ENCODE measurements around the gene NRIP1. TPM values are rescaled to one million over a fixed set of nuclear protein-coding genes. Genes with fewer than 3 reads are reported as not detected.
A peak's percentile ranks its signal among the peaks of the same experiment; 100 is the strongest.

NRIP1 gene, protein sequence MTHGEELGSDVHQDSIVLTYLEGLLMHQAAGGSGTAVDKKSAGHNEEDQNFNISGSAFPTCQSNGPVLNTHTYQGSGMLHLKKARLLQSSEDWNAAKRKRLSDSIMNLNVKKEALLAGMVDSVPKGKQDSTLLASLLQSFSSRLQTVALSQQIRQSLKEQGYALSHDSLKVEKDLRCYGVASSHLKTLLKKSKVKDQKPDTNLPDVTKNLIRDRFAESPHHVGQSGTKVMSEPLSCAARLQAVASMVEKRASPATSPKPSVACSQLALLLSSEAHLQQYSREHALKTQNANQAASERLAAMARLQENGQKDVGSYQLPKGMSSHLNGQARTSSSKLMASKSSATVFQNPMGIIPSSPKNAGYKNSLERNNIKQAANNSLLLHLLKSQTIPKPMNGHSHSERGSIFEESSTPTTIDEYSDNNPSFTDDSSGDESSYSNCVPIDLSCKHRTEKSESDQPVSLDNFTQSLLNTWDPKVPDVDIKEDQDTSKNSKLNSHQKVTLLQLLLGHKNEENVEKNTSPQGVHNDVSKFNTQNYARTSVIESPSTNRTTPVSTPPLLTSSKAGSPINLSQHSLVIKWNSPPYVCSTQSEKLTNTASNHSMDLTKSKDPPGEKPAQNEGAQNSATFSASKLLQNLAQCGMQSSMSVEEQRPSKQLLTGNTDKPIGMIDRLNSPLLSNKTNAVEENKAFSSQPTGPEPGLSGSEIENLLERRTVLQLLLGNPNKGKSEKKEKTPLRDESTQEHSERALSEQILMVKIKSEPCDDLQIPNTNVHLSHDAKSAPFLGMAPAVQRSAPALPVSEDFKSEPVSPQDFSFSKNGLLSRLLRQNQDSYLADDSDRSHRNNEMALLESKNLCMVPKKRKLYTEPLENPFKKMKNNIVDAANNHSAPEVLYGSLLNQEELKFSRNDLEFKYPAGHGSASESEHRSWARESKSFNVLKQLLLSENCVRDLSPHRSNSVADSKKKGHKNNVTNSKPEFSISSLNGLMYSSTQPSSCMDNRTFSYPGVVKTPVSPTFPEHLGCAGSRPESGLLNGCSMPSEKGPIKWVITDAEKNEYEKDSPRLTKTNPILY (N-terminal part only)
- 32.1 and 35.9 TPM in 2 replicates for total RNA-seq
- 47.6 TPM for total RNA-seq (2013)
- polyA plus RNA-seq, result 3.3 and 6.1 TPM in 2 replicates
- polyA minus RNA-seq, result 13.8 and 25.8 TPM in 2 replicates

DNA sequence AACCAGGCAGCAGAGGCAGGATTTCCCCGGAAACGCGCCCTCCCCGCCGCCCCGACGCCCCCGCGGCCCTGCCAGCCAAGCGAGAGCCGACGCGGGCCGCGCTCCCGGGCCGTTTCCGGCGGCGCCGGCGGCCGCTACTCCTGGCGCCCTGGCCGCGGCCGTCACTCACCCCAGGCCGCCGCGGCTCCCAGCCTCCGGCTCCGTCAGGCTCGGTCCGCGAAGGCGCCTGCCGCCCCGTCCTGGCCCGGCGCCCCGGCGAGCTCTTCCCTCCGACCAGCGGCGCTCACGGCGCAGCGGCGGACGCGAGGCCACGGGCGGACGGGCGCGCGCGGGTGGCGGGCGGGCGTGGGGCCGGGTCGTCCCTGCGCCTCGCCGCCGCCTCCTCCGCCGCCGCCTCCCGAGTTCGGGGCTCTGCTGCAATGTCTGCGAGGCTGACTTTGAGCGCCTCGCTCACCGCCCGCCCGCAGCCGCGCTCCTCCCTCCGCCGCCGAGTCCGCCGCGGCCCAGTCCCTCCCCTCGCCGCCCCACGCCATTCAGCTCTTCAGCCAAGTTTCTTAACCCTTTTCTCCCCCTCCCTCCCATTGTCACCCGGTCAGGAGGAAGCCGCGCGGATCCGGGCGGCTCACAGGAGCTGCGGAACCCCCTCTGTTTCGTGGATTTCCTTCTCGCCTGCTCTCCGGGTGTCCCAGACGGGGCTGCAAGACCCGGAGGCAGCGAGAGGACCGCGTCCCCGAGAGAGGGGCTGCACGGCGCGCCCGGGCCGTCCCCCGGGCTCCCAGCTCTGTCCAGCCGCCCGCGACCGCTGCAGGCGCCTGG lies at the start of gene NRIP1:
NRIP1 (minus strand) TSS at position 425 of the 816 bp plus-strand sequence. CDS start 96,808 bp downstream, outside the sequence.
- Mint-ChIP-seq H3K4me1 (peaks cover 51% of the 10 kb centered on the region), H3K9me3 (ENCODE audit: insufficient read depth) (no peaks in the 10 kb centered on the region), H3K27me3 (peaks cover 5% of the 10 kb centered on the region), H3K27ac (peak within 1 kb of the TSS; percentile 96), H3K4me3 (peak within 1 kb of the TSS; percentile 96)
- no peak for TF ChIP-seq EZH2 (IDR thresholded peaks at IDR 0.05; ENCODE audit: borderline replicate concordance, insufficient read depth, low read depth, low read length, poor library complexity, severe bottlenecking)
- TF ChIP-seq, protein P1, sequence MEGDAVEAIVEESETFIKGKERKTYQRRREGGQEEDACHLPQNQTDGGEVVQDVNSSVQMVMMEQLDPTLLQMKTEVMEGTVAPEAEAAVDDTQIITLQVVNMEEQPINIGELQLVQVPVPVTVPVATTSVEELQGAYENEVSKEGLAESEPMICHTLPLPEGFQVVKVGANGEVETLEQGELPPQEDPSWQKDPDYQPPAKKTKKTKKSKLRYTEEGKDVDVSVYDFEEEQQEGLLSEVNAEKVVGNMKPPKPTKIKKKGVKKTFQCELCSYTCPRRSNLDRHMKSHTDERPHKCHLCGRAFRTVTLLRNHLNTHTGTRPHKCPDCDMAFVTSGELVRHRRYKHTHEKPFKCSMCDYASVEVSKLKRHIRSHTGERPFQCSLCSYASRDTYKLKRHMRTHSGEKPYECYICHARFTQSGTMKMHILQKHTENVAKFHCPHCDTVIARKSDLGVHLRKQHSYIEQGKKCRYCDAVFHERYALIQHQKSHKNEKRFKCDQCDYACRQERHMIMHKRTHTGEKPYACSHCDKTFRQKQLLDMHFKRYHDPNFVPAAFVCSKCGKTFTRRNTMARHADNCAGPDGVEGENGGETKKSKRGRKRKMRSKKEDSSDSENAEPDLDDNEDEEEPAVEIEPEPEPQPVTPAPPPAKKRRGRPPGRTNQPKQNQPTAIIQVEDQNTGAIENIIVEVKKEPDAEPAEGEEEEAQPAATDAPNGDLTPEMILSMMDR (IDR thresholded peaks at IDR 0.05), result no peak
- ATAC-seq (ENCODE audit: low read depth) (peak; percentile 80), DNase-seq (peak; percentile 93)
- H3K36me3 ChIP-seq (replicated peaks in 1 of 2; ENCODE audit: control extremely low read depth in 1 of 2, control insufficient read depth in 1 of 2, extremely low read depth in 1 of 2, insufficient read depth in 2 of 2, low read length in 1 of 2), result no peaks in the 10 kb centered on the region
- H3K4me3 ChIP-seq (ENCODE audit: control extremely low read depth in 1 of 5, extremely low read depth in 1 of 5, insufficient read depth in 1 of 5, low read depth in 2 of 5, low read length in 4 of 5), result peak within 1 kb of the TSS; percentile 72 to 95 (median 89)
- CTCF ChIA-PET, result interaction anchor here (1.0 to 1.9 kb wide), 2 partner anchors 336 to 418 kb away, joined by 3 to 9 read pairs; no protein-coding TSS in a partner anchor
- peaks cover 9% of the 10 kb centered on the region for H4K20me1 ChIP-seq (ENCODE audit: control insufficient read depth, insufficient read depth, low read length, poor library complexity, severe bottlenecking)
- no peaks in the 10 kb centered on the region for H3K9me3 ChIP-seq (ENCODE audit: control extremely low read depth in 1 of 3, control insufficient read depth in 2 of 3, insufficient read depth in 1 of 3, low read length in 2 of 3)
- POLR2A ChIA-PET, result interaction anchor here (0.7 kb wide), 1 partner anchor 391 kb away, joined by 3 read pairs; no protein-coding TSS in a partner anchor
- H3K4me1 ChIP-seq (ENCODE audit: control insufficient read depth in 2 of 2, insufficient read depth in 2 of 2, low read length in 2 of 2), result peaks cover 32 to 43% of the 10 kb centered on the region in 2 donors
- peaks cover 38% of the 10 kb centered on the region for H3K79me2 ChIP-seq (ENCODE audit: control insufficient read depth, insufficient read depth, low read length)
- H3K9ac ChIP-seq (ENCODE audit: low read length), result peak within 1 kb of the TSS; percentile 95
- intact Hi-C loops (cut with micrococcal nuclease), result loop anchor here (1.0 to 10.0 kb wide), 9 partner anchors 187 to 847 kb away; partner anchors contain the start of genes HSPA13, RBM11 and SAMSN1
- H3K4me2 ChIP-seq (replicated peaks; ENCODE audit: low read depth, low read length, poor library complexity, severe bottlenecking), result peak within 1 kb of the TSS; percentile 91
- H3K27me3 ChIP-seq (replicated peaks in 1 of 4; ENCODE audit: control extremely low read depth in 1 of 4, control insufficient read depth in 3 of 4, insufficient read depth in 4 of 4, low read length in 3 of 4), result peaks cover 0 to 4% (median 0%) of the 10 kb centered on the region in 4 experiments
- WGBS (ENCODE audit: insufficient coverage), result under 1% methylated on average over 116 of the region's 116 CpGs
- H3K27ac ChIP-seq (ENCODE audit: low read length in 2 of 2), result peak within 1 kb of the TSS; percentile 93 to 94
- peak within 1 kb of the TSS; percentile 81 for H2AFZ ChIP-seq (ENCODE audit: insufficient read depth, low read depth, low read length, poor library complexity, severe bottlenecking)

Measured in B cell (primary cell).